ENCODE data around the gene CFAP99.

Gene CFAP99

GRCh38 chr4:2395584-2395983 is 23.2 kb upstream of the CFAP99 start:
- no peak for TF ChIP-seq CTCF (IDR thresholded peaks at IDR 0.05)

GRCh38 chr4:2396781-2397368 is 21.9 kb upstream of the CFAP99 start:
- no peak for TF ChIP-seq CTCF (IDR thresholded peaks at IDR 0.05)

- no peak for TF ChIP-seq CTCF (IDR thresholded peaks at IDR 0.05)
Observed at GRCh38 chr4:2397596-2398379, 21.0 kb upstream of the CFAP99 start.

GRCh38 chr4:2399216-2399615 is 19.5 kb upstream of the CFAP99 start:
- no peak for TF ChIP-seq CTCF (IDR thresholded peaks at IDR 0.05)

GRCh38 chr4:2399631-2400190 is 19.0 kb upstream of the CFAP99 start:
- no peak for TF ChIP-seq CTCF (IDR thresholded peaks at IDR 0.05)

GRCh38 chr4:2400841-2401609 is 17.7 kb upstream of the CFAP99 start:
- TF ChIP-seq CTCF (IDR thresholded peaks at IDR 0.05): no peak

- TF ChIP-seq CTCF (IDR thresholded peaks at IDR 0.05): no peak
Observed at GRCh38 chr4:2401610-2401983, 17.2 kb upstream of the CFAP99 start.

All from LNCAP (cell line).